GM19043 (cell line): ENCODE data around the gene CBX2.
"Not testable (repeated sequence)": the region's sequence is repeated elsewhere in the genome, so short reads cannot be mapped to it uniquely, and the experiment has no call there.

Experiments used
- ATAC-seq: cut with Tn5 transposase; IDR thresholded peaks from one replicate; pipeline ENCODE4 v1.9.1; 2021; ENCODE audit warnings: low read depth; ENCODE audit not compliant: unreplicated experiment

The CBX2 gene

GRCh38 chr17:79765708-79766107 is 12.2 kb upstream of the CBX2 start:
- no peak for ATAC-seq

GRCh38 chr17:79769570-79770506 is 8.1 kb upstream of the CBX2 start:
- no peak for ATAC-seq

GRCh38 chr17:79771276-79771675 is 6.7 kb upstream of the CBX2 start:
- ATAC-seq, result no peak

- ATAC-seq, result not testable (repeated sequence)
Measured at GRCh38 chr17:79772726-79773125, 5.2 kb upstream of the CBX2 start.

- ATAC-seq, result no peak
Measured at GRCh38 chr17:79774561-79774975, 3.4 kb upstream of the CBX2 start.

GRCh38 chr17:79775632-79776031 is 2.3 kb upstream of the CBX2 start:
- ATAC-seq, result no peak

GRCh38 chr17:79776376-79777119 is 1.4 kb upstream of the CBX2 start:
- no peak for ATAC-seq

- ATAC-seq, result no peak
Measured at GRCh38 chr17:79777120-79777893, 641 bp upstream of the CBX2 start.

GRCh38 chr17:79778504-79779083 is 646 bp downstream of the CBX2 start:
- no peak for ATAC-seq

GRCh38 chr17:79779084-79779529 is 1.2 kb downstream of the CBX2 start:
- ATAC-seq, result no peak

- ATAC-seq, result no peak
Measured at GRCh38 chr17:79779661-79780365, 1.9 kb downstream of the CBX2 start.

GRCh38 chr17:79781012-79781650 is 3.2 kb downstream of the CBX2 start:
- ATAC-seq, result no peak

GRCh38 chr17:79781736-79782575 is 4.0 kb downstream of the CBX2 start:
- ATAC-seq, result no peak

- ATAC-seq, result no peak
Measured at GRCh38 chr17:79783891-79784290, 5.9 kb downstream of the CBX2 start.

- ATAC-seq, result no peak
Measured at GRCh38 chr17:79784353-79785016, 6.5 kb downstream of the CBX2 start.

GRCh38 chr17:79785017-79785899 is 7.3 kb downstream of the CBX2 start:
- ATAC-seq, result no peak
